Osteoblast (primary cell): Measurements from ENCODE around the gene RIPK3. TPM values are rescaled to one million over a fixed set of nuclear protein-coding genes. Genes with fewer than 3 reads are reported as not detected.
"Not testable (repeated sequence)": the region's sequence is repeated elsewhere in the genome, so short reads cannot be mapped to it uniquely, and the experiment has no call there.

ENCODE experiments used
- DNase-seq: peaks from one replicate; pipeline ENCODE4 v3.0.0; 2011; ENCODE audit warnings: low spot score, mixed read lengths; ENCODE audit not compliant: insufficient read length; ENCODE audit errors: missing footprints
- H2AFZ ChIP-seq: 2 replicates; pipeline ENCODE4 v1.6.0; 2011; ENCODE audit warnings: mild to moderate bottlenecking, low read length
- H3K27ac ChIP-seq: 2 replicates; pipeline ENCODE4 v1.5.1; 2011; ENCODE audit warnings: mild to moderate bottlenecking, low read depth, low read length, moderate library complexity
- H3K27me3 ChIP-seq: 2 replicates; pipeline ENCODE4 v1.6.0; 2012; ENCODE audit warnings: mild to moderate bottlenecking, control low read depth, inconsistent platforms, low read length, moderate library complexity; ENCODE audit not compliant: insufficient read depth
- H3K36me3 ChIP-seq: 2 replicates; pipeline ENCODE4 v1.5.1; 2011; ENCODE audit warnings: mild to moderate bottlenecking, low read length, control low read depth, moderate library complexity; ENCODE audit not compliant: insufficient read depth
- H3K4me1 ChIP-seq: 2 replicates; pipeline ENCODE4 v1.5.1; 2011; ENCODE audit warnings: mild to moderate bottlenecking, low read length, control low read depth, moderate library complexity; ENCODE audit not compliant: insufficient read depth
- H3K4me2 ChIP-seq: 2 replicates; pipeline ENCODE4 v1.6.0; 2011; ENCODE audit warnings: mild to moderate bottlenecking, low read length; ENCODE audit not compliant: insufficient read depth
- H3K4me3 ChIP-seq: fragments of 200-600 bp; sonication (generic); 3 replicates; pipeline ENCODE4 v1.5.1; 2012; ENCODE audit warnings: mild to moderate bottlenecking, low read length, inconsistent platforms; ENCODE audit not compliant: insufficient read depth
- H3K79me2 ChIP-seq: 2 replicates; pipeline ENCODE4 v1.6.0; 2012; ENCODE audit warnings: mild to moderate bottlenecking, low read length, control low read depth, inconsistent platforms; ENCODE audit not compliant: insufficient read depth
- H3K9me3 ChIP-seq: 2 replicates; pipeline ENCODE4 v1.5.1; 2011; ENCODE audit warnings: low read depth, low read length, control low read depth
- H4K20me1 ChIP-seq: 2 replicates; pipeline ENCODE4 v1.6.0; 2012; ENCODE audit warnings: mild to moderate bottlenecking, low read length, control low read depth; ENCODE audit not compliant: insufficient read depth
- CTCF ChIP-seq: IDR thresholded peaks from 2 replicates; pipeline ENCODE4 v1.5.1; 2011; ENCODE audit warnings: mild to moderate bottlenecking, low read depth, low read length, moderate library complexity; ENCODE audit errors: extremely low read depth
- total RNA-seq: library from RNA; depleted of rRNA; stranded (reverse); fragments of >200 nt; gene quantifications from 2 replicates; pipeline ENCODE4 v1.2.3, GENCODE V29; 2012

The RIPK3 gene
- total RNA-seq, 1 donor = 11.9 TPM

DNA sequence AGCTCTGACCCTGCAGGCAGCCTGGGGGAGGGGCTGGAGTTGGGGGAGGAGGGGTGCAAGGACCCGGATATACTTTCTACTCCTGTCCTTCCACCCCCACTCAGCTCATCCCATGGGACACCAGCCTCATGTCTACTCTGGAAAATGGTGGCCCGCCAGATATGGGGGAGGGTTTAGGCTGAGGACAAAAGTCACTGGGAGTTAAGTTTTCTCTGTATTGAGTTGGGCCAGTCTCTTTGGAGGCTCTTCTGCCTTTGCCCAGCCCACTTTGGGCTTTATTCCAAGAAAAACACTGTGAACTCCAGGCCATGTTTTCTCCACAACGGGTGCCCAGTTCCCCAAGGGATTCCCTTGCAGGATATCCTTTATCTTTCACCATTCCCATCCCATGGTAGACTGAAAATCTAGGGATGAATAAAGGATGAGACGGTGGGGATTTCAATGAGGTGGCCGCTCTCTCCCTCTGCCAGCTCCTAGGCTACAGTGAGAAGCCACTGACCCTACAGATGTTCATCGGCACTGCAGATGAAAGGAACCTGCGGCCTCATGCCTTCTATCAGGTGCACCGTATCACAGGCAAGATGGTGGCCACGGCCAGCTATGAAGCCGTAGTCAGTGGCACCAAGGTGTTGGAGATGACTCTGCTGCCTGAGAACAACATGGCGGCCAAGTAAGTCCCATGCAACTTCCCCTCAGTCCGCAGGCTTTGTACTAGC lies 33.1 kb upstream of the RIPK3 start:
- Histone ChIP-seq H3K4me1 (peaks cover 41% of the 10 kb centered on the region), H4K20me1 (peaks cover 69% of the 10 kb centered on the region), H3K9me3 (no peaks in the 10 kb centered on the region), H3K27me3 (no peaks in the 10 kb centered on the region), H3K4me2 (peak overlapping the region; percentile 12), H3K79me2 (peaks cover 43% of the 10 kb centered on the region), H3K36me3 (peaks cover 80% of the 10 kb centered on the region), H2AFZ (no peak overlapping the region), H3K4me3 (no peak overlapping the region), H3K27ac (no peak overlapping the region)
- no peak for TF ChIP-seq CTCF
- peak; percentile 87 for DNase-seq

DNA sequence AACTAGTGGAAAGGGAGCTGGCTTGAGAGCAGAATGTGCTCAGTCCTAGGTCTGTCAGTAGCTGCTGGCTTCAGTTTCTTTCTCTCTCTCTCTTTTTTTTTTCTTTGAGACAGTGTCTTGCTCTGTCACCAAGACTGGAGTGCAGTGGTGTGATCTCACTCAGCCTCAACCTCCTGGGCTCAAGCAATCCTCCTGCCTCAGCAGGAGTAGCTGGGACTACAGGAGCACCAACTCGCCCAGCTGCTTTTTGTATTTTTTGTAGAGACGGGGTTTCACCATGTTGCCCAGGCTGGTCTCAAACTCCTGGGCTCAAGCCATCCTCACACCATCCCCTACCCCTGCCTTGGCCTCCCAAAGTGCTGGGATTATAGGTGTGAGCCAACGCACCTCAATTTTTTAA lies 31.8 kb upstream of the RIPK3 start:
- peak overlapping the region; percentile 35 for H3K4me2 ChIP-seq
- peaks cover 57% of the 10 kb centered on the region for H4K20me1 ChIP-seq
- peaks cover 67% of the 10 kb centered on the region for H3K36me3 ChIP-seq
- H3K27me3 ChIP-seq, DNase-seq, H2AFZ ChIP-seq, H3K4me3 ChIP-seq, H3K9me3 ChIP-seq, H3K27ac ChIP-seq: not testable (repeated sequence)
- H3K79me2 ChIP-seq = peaks cover 45% of the 10 kb centered on the region
- peaks cover 51% of the 10 kb centered on the region for H3K4me1 ChIP-seq

DNA sequence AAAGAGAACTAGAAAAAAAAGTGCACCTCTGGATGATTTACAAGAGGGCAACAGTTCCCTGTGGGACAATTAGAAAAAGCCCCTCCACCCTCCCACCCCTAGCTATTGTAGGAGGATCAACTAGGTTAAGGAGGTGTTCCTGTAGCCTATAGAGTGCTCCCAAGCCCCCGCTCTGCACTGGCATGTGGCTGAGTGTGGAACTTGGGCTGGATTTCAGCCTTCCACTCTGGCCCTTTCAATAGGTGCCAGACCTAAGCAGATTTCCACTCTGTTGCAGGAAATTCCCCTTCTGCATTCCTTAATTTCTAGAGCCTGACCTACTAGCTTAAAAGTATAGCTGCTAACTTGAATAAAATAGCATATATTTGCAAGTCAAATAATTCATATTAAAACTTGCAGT lies 31.0 kb upstream of the RIPK3 start:
- peaks cover 58% of the 10 kb centered on the region for H3K36me3 ChIP-seq
- H3K9me3 ChIP-seq = no peaks in the 10 kb centered on the region
- peak overlapping the region; percentile 16 for H3K4me3 ChIP-seq
- TF ChIP-seq CTCF = no peak
- H3K27ac ChIP-seq = no peak overlapping the region
- peaks cover 45% of the 10 kb centered on the region for H3K79me2 ChIP-seq
- no peak overlapping the region for H2AFZ ChIP-seq
- peaks cover 57% of the 10 kb centered on the region for H3K4me1 ChIP-seq
- no peaks in the 10 kb centered on the region for H3K27me3 ChIP-seq
- no peak for DNase-seq
- peak overlapping the region; percentile 35 for H3K4me2 ChIP-seq
- H4K20me1 ChIP-seq = peaks cover 49% of the 10 kb centered on the region

GRCh38 chr14:24369907-24370687 lies 30.3 kb upstream of the RIPK3 start:
- TF ChIP-seq CTCF = no peak
- DNase-seq = no peak
- Histone ChIP-seq H3K79me2 (peaks cover 45% of the 10 kb centered on the region), H3K4me3 (peak overlapping the region; percentile 16), H3K27ac (peak overlapping the region; percentile 32), H3K4me2 (peak overlapping the region; percentile 95), H4K20me1 (peaks cover 43% of the 10 kb centered on the region), H2AFZ (no peak overlapping the region), H3K4me1 (peaks cover 62% of the 10 kb centered on the region), H3K36me3 (peaks cover 52% of the 10 kb centered on the region), H3K9me3 (no peaks in the 10 kb centered on the region), H3K27me3 (no peaks in the 10 kb centered on the region)
